BLaER1 treated with 17β-estradiol and CSF1 and Interleukin-3, amounts not matched to agents 10 nM and 100 nM (cell line): ENCODE measurements around the gene UBE3D.
"Not testable (repeated sequence)": the region's sequence is repeated elsewhere in the genome, so short reads cannot be mapped to it uniquely, and the experiment has no call there.

Experiments used
- H3K27ac ChIP-seq, 11 experiments: shearing (Covaris generic); formaldehyde crosslinking; 2 replicates each; pipeline ENCODE4 v1.8.1; 2022
- H3K27me3 ChIP-seq, 11 experiments: shearing (Covaris generic); formaldehyde crosslinking; 2 replicates each; pipeline ENCODE4 v1.8.1; 2022
- H3K36me3 ChIP-seq, 11 experiments: shearing (Covaris generic); formaldehyde crosslinking; 2 replicates each; pipeline ENCODE4 v1.8.1; 2022
- H3K4me1 ChIP-seq, 10 experiments: shearing (Covaris generic); formaldehyde crosslinking; 2 replicates each; pipeline ENCODE4 v1.8.1; 2022
- H3K4me2 ChIP-seq, 11 experiments: shearing (Covaris generic); formaldehyde crosslinking; 2 replicates each; pipeline ENCODE4 v1.8.1; 2022
- H3K4me3 ChIP-seq, 10 experiments: shearing (Covaris generic); formaldehyde crosslinking; 2 replicates each; pipeline ENCODE4 v1.8.1; 2022
- H3K9ac ChIP-seq, 11 experiments: shearing (Covaris generic); formaldehyde crosslinking; 2 replicates each; pipeline ENCODE4 v1.8.1; 2022
- H3K9me3 ChIP-seq, 11 experiments: shearing (Covaris generic); formaldehyde crosslinking; replicated peaks in 1 of 11; 2 replicates each; pipeline ENCODE4 v1.8.1; 2022
- H4K20me1 ChIP-seq, 11 experiments: shearing (Covaris generic); formaldehyde crosslinking; 2 replicates each; pipeline ENCODE4 v1.8.1; 2022
- Cebpa-rat ChIP-seq, 11 experiments: shearing (Covaris generic); IDR thresholded peaks; 2 replicates each; pipeline ENCODE4 v1.8.1; 2022

The UBE3D gene

DNA sequence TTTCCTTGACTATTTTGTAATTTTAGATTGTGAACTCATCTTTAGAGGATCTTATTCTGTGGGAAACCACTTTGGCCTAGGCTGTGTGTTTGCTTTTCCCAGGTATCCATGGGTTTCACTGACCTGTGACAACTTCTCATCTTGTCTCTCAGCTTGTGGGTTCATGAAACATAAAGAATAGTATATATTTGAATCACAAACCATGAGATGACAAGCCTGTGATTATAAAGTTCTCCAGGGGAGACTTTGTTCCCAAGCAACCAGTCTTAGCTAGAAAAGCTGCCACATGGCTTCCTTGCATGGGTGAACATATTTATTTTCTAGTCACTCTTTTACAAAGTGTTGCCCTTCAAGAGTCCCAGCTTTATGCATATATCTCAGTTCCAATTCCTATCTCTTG lies 201.9 kb downstream of the UBE3D start:
- H4K20me1 ChIP-seq: no peaks in the 10 kb centered on the region
- no peak for TF ChIP-seq Cebpa-rat (IDR thresholded peaks at IDR 0.05)

GRCh38 chr6:82862543-82862942 lies 203.1 kb downstream of the UBE3D start:
- H3K27ac ChIP-seq: no peak overlapping the region
- no peak overlapping the region for H3K4me2 ChIP-seq
- no peak for TF ChIP-seq Cebpa-rat (IDR thresholded peaks at IDR 0.05)
- H3K27me3 ChIP-seq: no peaks in the 10 kb centered on the region
- no peaks in the 10 kb centered on the region; a peak in 2 of 22 replicates for H3K9me3 ChIP-seq
- H4K20me1 ChIP-seq: no peaks in the 10 kb centered on the region
- no peak overlapping the region for H3K4me3 ChIP-seq
- H3K9ac ChIP-seq: no peak overlapping the region
- H3K4me1 ChIP-seq: no peaks in the 10 kb centered on the region
- no peaks in the 10 kb centered on the region for H3K36me3 ChIP-seq

More for the DNA sequence above, 201.9 kb downstream of the UBE3D start:
- no peaks in the 10 kb centered on the region for H3K36me3 ChIP-seq
- H3K9me3 ChIP-seq: no peaks in the 10 kb centered on the region; a peak in 2 of 22 replicates
- no peaks in the 10 kb centered on the region for H3K4me1 ChIP-seq
- H3K9ac ChIP-seq: no peak overlapping the region
- H3K4me2 ChIP-seq: no peak overlapping the region
- H3K4me3 ChIP-seq: no peak overlapping the region
- no peaks in the 10 kb centered on the region for H3K27me3 ChIP-seq
- no peak overlapping the region for H3K27ac ChIP-seq

- TF ChIP-seq Cebpa-rat (IDR thresholded peaks at IDR 0.05): no peak
- no peaks in the 10 kb centered on the region for H3K27me3 ChIP-seq
- H3K9me3 ChIP-seq: no peaks in the 10 kb centered on the region; a peak in 2 of 22 replicates
- H3K27ac ChIP-seq: no peak overlapping the region
- no peaks in the 10 kb centered on the region for H3K36me3 ChIP-seq
- no peaks in the 10 kb centered on the region for H3K4me1 ChIP-seq
- no peak overlapping the region for H3K9ac ChIP-seq
- H3K4me2 ChIP-seq: no peak overlapping the region
- H3K4me3 ChIP-seq: no peak overlapping the region
- no peaks in the 10 kb centered on the region for H4K20me1 ChIP-seq
These were observed 204.5 kb downstream of the UBE3D start for GRCh38 chr6:82861121-82861520.

GRCh38 chr6:82856077-82856476 lies 209.6 kb downstream of the UBE3D start:
- not testable (repeated sequence) for H3K27ac ChIP-seq, H3K4me1 ChIP-seq, H3K9ac ChIP-seq, H3K27me3 ChIP-seq, H3K36me3 ChIP-seq, H3K4me2 ChIP-seq, H3K4me3 ChIP-seq, H4K20me1 ChIP-seq, H3K9me3 ChIP-seq

DNA sequence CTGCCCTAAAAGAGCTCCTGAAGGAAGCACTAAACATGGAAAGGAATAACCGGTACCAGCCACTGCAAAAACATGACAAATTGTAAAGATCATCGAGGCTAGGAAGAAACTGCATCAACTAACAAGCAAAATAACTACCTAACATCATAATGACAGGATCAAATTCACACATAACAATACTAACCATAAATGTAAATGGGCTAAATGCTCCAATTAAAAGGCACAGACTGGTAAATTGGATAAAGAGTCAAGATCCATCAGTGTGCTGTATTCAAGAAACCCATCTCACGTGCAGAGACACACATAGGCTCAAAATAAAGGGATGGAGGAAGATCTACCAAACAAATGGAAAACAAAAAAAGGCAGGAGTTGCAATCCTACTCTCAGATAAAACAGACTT lies 212.7 kb downstream of the UBE3D start:
- H3K36me3 ChIP-seq, H3K4me2 ChIP-seq, H3K27ac ChIP-seq, H3K4me1 ChIP-seq, H3K27me3 ChIP-seq, H3K9ac ChIP-seq, H4K20me1 ChIP-seq, H3K4me3 ChIP-seq, H3K9me3 ChIP-seq: not testable (repeated sequence)

GRCh38 chr6:82843291-82843885 lies 222.3 kb downstream of the UBE3D start:
- Histone ChIP-seq H3K9me3 (no peaks in the 10 kb centered on the region), H3K4me1 (no peaks in the 10 kb centered on the region), H3K4me2 (no peak overlapping the region), H3K9ac (no peak overlapping the region), H3K4me3 (no peak overlapping the region), H3K36me3 (no peaks in the 10 kb centered on the region), H4K20me1 (no peaks in the 10 kb centered on the region), H3K27me3 (no peaks in the 10 kb centered on the region), H3K27ac (no peak overlapping the region)
- no peak for TF ChIP-seq Cebpa-rat (IDR thresholded peaks at IDR 0.05)

DNA sequence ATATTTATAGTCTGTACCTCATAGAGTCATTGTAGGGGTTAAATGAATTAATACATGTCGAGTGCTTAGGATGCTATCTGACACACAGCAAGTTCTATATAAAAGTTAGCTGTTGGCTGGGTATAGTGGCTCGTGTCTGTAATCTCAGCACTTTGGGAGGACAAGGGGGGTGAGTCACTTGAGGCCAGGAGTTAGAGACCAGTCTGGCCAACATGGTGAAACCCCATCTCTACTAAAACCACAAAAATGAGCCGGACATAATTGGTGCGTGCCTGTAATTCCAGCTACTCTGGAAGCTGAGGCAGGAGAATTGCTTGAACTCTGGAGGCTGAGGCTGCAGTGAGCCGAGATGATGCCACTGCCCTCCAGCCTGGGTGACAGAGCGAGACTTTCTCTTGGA lies 222.9 kb downstream of the UBE3D start:
- Histone ChIP-seq H4K20me1 (no peaks in the 10 kb centered on the region), H3K27me3 (no peaks in the 10 kb centered on the region), H3K36me3 (no peaks in the 10 kb centered on the region), H3K9me3 (no peaks in the 10 kb centered on the region), H3K4me2 (no peak overlapping the region), H3K9ac (no peak overlapping the region), H3K27ac (no peak overlapping the region), H3K4me3 (no peak overlapping the region), H3K4me1 (no peaks in the 10 kb centered on the region)
- no peak for TF ChIP-seq Cebpa-rat (IDR thresholded peaks at IDR 0.05)
